ENCODE measurements around the gene AFDN. TPM values are rescaled to one million over a fixed set of nuclear protein-coding genes. Genes with fewer than 3 reads are reported as not detected.

AFDN gene
- total RNA-seq, 2 donors from 2014 or later: 53.9 to 57.1 TPM

DNA sequence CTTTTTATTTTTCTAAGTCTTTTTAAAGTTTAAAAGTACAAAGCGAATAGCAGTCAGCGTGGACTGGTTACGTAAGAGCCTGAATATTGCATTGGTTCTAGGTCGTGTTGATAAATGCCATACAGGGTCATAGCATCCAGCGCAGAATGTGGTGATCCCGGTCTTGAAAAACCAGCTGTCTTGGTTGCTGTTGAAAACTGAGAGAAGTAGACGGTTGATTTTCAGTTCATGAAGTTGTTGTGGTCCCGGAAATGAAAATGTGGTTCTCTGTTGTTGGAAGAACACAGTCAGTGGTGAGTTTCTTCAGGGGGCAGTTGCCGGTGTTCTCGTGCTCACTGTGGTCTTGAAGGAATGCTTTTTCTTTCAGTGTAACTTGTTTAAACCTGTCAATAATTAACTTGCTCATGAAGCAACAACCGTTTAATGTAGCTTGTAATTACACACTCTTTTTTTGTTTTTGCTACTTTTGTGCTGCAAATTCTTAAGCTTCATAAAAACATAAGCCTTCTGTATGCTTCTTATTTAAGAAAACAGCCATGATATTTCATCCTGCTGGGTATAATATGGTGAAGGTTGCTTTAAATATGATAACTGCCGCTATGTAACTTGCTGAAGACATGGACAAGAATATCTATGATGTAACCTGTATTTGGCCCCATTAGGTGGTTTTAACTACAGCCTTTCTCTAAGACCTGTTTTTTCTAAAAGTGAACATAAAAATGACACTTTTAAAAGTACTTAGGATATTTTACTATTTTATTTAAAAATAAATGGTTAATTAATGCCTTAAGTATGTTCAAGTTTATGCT lies 106.0 kb downstream of the AFDN start:
- DNase-seq (no peak), ATAC-seq (no peak)
- intact Hi-C loops (cut with DNase I): no loop called here

DNA sequence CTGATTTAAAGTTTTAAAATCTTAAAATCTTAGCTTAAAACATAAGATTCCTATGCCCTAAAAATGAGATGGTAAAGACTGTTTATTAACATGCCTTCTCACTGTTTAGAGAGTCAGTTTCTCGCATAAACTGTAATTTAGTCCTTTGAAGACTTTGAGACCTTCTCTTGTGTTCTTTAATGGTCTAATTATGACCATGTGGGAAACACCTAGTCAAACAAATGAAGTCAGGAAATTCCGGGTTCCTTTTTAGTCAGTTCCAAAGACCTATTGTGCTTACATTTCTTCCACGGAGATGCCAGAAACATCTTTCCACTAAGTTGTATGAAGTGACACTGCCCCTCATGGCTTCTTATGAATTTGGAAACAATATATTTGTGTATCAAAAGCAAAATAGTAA lies 106.6 kb downstream of the AFDN start:
- ATAC-seq (no peak), DNase-seq (no peak)
- intact Hi-C loops (cut with DNase I): no loop called here

DNA sequence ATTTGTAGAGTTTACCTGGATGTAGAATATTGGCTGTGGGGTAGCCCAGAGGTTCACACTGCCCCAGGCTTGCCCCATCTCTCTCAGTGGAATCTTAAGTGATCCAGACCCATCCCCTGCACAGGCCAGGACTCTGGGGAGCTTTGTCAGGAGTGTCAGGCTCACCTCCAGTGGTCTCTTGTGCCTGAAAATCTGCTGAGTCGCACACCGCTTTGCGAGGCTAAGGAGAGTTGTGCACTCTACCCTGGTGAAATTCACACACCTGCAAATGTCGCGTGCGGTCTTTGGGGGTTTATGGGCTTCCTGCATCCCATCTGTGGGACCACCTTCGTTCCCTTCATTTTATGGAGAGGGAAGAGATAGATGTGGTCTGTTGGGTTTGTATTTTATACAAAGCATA lies 107.1 kb downstream of the AFDN start:
- DNase-seq (no peak), ATAC-seq (no peak)
- intact Hi-C loops (cut with DNase I): no loop called here

DNA sequence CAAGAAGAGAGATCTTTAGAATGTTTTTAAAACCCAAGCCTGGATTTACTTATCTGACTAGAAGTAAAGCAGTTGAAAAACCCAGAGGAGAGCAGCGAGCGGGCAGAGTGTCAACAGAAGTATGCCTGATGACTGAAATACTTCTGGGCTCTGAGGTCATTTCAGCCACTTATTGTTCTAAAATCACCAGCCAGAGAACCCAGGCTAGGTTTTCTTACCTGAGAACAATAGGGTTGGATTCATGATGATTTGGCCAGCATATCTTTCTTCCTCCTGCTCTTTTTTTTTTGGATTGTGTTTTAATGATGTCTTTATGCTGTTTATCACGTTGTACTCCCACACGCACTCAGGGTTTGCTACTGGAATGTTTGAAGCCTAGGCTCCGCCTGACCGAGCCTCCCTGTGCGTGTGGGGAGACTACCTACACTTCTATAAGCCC lies 107.7 kb downstream of the AFDN start:
- intact Hi-C loops (cut with DNase I): no loop called here
- ATAC-seq: peak; percentile 39 to 60

DNA sequence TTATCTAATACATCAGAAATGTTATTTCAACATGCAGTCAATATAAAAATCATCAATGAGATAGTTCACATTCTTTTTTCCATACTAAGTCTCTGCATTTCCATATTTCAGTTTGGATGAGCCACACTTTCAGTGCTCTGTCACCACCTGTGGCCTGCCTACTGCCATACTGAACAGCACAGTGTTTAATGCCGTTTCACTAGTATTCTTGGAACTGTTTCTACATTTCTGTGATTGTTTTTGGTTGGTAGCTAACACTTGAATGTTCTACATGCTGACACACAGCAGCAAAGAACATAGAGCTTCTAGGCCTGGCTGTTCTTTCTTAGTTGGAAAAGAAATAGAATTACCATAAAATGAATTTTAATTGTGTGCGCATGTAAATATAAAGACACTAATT lies 109.3 kb downstream of the AFDN start:
- ATAC-seq (no peak), DNase-seq (no peak)
- intact Hi-C loops (cut with DNase I): no loop called here

More for the DNA sequence above, 107.7 kb downstream of the AFDN start:
- DNase-seq: no peak

DNA sequence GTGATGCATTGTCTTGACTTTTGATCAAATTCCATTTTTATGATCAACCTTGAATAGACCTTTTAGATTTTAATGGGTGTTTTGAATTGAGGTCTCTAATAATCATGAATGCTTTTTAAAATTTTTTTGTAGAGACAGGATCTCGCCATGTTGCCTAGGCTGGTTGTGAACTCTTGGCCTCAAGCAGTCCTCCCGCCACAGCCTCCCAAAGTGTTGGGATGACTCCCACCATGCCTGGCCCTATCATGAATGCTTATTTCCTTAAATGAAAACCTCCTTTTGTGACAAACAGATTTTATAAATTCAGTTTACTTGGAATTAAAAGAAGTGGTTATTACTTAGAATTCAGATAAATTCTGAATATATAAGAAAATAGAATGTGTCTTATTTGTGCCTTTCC lies 110.6 kb downstream of the AFDN start:
- no peak for DNase-seq
- intact Hi-C loops (cut with DNase I): no loop called here
- ATAC-seq: no peak

DNA sequence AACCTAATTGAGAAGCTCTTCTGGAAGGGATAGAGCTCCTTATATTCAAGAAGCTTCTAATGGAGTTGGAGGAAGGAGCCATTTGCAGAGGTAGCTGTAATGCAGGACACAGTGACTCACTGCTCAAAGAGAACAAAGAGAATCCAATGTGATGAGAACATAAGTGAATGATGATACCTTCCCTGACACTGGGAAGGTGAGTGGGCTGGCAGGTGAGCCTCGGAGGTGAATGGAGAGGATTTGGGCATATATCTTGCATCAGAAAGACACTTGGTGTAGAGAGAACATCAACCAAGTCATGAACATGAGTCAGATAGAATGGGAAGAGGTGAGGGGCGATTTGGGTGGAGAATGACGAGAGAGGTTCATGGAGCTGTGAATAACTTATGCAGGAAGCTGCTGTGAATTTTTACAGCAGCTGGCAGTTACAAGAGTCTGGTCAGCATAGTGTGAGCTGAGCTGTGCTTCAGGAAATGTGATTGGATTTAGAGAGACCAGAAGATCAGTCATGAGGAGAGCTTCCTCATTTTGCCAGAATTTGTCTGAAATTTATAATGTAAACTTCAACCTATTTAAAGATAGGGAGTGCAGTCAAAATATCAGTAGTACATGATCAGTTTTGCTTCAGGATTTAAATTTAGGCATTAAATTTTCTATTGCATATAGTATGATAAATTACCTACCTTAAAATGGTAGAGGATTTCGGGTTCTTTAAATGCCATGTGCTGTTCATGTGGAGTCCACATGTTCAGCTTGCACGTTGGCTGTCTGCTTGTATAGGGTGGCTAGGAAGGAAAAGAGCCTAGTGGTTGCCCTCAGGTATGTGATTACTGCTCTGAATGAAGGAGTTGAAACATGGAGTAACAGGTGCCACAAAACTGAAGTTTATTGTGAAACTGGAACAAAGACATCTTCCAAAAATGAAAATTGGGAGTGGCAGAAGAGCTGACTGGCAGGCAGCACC lies 111.5 kb downstream of the AFDN start:
- ATAC-seq (peak in 1 of 2 donors; percentile 27), DNase-seq (no peak)
- intact Hi-C loops (cut with DNase I): no loop called here

DNA sequence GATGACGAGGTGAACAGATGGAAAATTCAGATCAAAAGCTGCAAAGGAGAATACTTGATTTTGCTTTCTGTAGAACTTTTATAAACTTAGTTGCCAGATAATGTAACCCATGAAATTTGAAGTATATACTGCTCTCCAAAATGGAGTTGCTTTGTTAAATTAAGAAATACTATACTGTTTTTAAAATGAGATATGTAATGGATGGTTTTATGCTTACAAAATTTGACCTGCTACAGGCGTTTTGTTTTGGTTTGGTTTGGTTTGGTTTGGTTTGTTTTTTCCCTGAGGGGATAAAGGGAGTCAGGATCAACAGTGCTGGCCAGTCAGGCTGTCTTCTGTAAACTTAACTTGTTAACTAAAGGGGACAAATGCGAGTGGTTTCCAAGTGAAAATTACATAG lies 115.1 kb downstream of the AFDN start:
- intact Hi-C loops (cut with DNase I): no loop called here
- DNase-seq: no peak
- ATAC-seq: no peak

DNA sequence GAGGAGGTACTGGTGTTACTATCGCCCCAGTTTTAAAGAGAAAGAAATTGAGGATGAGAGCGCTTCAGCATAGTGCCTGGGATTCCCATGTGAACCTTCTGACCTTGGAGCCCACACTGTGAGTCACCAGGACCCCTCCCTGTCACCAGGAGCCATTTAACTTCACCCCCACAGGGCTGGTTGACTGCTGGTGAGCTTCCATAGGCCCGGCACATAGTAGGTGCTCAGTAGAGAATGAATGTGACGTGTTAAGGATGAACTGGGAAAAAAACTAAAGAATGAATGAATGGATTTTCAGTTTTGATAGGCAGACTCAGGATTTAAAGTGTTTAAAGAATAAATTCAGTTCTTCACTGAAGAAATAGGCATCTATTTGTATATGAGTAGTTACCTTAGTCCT lies 117.4 kb downstream of the AFDN start:
- no peak for ATAC-seq
- intact Hi-C loops (cut with DNase I): no loop called here
- no peak for DNase-seq

DNA sequence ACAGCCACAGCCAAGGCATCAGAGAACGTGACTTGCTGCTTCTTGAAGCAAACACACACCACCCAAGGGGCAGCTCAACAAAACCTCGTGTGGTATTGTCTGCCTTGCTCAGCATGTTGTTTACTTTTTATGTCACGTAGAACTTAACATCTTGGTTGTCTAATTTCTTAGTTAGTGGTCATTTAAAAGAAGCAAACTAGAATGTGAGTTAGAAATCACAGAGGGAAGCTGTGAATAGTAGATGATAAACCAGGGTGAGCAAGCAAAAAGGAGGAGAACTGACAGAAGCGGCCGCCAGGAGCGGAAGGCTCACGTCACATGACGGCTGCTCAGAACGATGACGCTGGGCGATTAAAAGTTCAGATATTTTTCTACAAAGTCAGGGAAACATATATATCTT lies 119.3 kb downstream of the AFDN start:
- no peak for ATAC-seq
- intact Hi-C loops (cut with DNase I): no loop called here
- DNase-seq: no peak

DNA sequence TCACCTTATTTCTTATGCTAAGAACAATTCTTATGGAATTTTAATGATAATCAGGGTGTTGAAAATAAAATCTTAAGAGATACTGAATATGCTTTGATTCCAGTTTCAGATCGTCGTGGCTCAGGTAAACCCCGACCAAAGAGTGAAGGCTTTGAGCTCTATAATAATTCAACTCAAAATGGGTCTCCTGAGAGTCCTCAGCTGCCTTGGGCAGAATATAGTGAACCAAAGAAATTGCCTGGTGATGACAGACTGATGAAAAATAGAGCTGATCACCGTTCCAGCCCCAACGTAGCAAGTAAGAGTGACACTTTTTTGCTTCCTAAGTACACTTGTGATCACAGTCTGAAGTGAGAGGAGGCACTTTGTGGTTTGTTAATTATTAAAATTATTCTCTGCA lies 119.9 kb downstream of the AFDN start:
- no peak for DNase-seq
- no peak for ATAC-seq
- intact Hi-C loops (cut with DNase I): no loop called here

DNA sequence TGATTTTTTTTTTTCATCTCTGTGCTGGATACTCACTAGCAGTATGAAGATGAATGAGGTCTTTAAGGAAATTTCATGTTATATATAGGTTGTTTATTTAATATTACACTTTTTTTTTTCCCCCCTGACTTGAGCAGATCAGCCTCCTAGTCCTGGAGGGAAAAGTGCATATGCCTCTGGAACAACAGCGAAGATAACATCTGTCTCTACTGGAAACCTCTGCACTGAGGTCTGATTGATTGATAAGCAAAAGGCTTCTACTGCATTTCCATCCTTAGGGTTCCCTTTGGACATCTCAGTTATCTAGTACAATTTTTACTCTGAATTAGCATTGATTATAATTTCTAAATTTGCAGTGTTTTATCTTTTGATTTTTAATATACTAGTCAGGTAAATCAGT lies 121.0 kb downstream of the AFDN start:
- ATAC-seq (no peak), DNase-seq (no peak)
- intact Hi-C loops (cut with DNase I): no loop called here

DNA sequence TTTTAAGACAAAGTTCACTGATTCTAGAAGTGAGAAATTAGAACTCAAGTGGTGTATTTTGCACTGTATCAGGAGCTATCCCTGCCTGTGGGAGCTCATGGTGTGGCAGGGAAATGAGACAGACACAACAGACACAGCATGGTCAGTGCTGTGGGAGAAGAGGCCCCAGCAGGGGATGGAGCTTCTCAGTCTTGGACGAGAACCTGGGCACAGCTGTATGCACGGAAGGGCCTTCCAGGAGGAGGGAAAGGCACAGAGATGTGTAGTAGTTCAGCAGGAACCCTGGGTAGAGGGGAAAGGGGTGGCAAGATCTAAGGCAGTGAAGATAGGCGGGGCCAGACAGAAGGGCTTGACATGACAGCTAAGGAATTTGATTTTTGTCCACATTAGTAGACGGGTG lies 122.0 kb downstream of the AFDN start:
- no peak for DNase-seq
- ATAC-seq: no peak
- intact Hi-C loops (cut with DNase I): no loop called here

DNA sequence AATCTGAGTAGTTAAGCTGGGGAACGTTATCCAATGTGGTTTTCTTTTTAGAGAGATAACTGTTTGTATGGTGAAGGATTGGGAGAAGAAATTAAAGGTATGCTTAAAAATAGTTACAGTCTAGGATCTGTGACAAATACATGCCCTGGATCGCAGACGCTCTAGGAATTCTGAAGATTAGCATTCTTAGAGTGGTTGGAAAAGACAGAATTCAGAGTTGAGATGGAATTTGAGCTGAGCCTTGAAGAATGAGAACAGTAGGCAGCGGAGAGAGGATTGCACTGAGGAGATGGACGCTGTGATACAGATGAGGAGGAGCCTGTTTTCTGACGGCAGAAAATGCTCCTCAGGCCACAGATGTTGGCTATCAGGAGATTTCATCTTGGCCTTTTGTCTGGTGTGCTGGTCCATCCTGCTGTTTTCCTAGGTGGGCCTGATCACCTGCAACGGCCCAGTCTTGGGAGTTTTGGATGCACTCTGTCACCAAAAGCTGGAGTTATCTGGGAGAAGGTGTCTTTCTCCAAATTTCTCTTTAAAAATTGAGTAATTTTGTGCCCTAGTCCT lies 122.5 kb downstream of the AFDN start:
- no peak for ATAC-seq
- intact Hi-C loops (cut with DNase I): no loop called here

DNA sequence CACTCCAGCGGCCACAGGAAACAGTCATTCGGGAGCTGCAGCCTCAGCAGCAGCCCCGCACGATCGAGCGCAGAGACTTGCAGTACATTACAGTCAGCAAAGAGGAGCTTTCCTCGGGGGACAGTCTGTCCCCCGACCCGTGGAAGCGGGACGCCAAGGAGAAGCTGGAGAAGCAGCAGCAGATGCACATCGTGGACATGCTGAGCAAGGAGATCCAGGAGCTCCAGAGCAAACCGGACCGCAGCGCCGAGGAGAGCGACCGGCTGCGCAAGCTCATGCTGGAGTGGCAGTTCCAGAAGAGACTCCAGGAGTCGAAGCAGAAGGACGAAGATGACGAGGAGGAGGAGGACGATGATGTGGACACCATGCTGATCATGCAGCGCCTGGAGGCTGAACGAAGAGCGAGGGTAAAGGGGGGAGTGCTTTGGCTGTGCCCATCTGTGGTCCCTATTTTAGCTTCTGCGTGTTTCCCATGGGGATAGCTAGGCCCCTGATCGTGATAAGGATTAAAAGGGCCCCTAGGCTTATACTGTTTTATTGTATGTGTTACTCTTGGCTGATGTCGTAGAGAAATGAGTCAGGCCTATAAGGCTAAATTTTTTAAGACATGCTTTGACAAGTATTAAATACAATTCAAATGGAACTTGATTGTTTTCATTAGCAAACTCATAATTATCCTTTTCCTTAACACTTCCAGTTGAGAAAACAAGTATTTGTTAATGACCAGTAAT lies 125.2 kb downstream of the AFDN start:
- ATAC-seq (no peak), DNase-seq (no peak)
- intact Hi-C loops (cut with DNase I): no loop called here

More for the DNA sequence above, 122.5 kb downstream of the AFDN start:
- DNase-seq: no peak

DNA sequence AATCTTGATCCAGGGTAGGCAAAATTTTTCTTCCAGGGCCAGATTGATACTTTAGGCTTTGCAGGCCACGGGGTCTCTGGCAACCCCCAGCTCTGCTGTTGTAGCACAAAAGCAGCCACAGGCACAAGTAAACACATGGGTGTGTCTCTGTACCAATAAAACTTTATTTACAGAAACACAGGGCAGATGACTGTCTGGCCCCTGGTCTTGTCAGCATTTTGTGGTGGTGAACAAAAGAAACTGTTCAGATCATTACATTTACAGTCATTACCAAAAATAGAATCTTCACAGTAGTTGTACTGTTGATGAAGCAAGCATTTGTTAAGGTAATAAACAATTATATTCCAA lies 125.8 kb downstream of the AFDN start:
- ATAC-seq: no peak
- DNase-seq: no peak
- intact Hi-C loops (cut with DNase I): no loop called here

DNA sequence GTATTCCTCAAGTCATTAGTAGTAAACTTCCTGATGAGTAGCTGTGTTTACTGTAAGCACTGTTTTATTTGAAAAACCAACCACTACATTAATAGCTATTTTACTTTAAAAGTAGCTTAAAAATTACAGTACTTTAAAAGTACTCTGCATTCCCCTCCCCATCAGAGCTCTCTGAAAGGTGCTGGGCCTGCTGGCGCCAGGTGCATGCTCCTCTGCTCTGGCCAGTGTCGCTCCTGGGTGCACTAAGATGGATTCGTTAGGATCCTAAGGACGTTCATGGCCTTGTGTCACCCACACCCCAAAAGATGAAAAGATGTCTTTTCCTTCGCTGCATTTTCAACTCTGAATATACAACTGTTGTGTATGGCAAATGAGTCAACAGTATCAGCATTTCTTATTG lies 126.8 kb downstream of the AFDN start:
- DNase-seq: no peak
- intact Hi-C loops (cut with DNase I): no loop called here
- no peak for ATAC-seq

DNA sequence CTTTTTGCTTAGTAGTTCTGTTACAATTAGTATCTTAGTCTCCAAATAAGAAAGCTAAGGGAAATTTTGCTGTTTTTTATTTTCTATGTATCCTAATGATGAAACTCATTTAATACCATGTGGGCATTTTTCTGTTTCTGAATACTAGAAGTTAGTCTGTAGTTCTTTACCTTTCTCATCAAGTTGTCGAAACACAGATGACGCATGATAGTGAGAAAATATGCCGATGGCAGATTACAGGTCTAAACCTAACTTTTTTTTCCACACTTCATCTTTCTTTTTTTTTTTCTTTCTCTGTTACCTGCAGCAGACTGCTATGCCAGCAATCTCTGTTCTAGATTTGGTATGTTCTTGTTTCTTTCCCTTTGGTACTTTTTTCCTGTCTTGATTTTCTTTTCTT lies 127.4 kb downstream of the AFDN start:
- intact Hi-C loops (cut with DNase I): no loop called here
- ATAC-seq (no peak), DNase-seq (no peak)

DNA sequence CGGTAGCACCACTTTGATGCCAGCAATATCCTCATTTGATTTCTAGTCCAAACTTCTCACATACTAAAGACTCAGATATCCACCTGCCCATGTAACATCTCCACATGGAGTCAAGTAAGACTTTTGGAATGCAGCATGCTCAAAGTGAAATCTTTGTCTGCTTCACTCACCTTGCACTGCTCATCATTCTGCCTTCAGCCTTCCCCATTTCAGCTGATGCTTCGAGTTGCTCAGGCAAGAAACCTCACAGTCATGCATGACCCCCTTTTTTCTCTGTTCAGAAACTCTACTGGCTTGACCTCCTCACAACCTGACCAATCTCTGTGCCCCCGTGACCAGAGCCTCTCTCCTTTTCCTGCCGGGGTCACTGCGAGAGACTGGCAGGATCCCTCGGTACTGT lies 129.8 kb downstream of the AFDN start:
- DNase-seq: no peak
- intact Hi-C loops (cut with DNase I): no loop called here
- ATAC-seq: peak in 1 of 2 donors; percentile 23

Data from left cardiac atrium (tissue), 4 donors.